A549 (cell line): Measurements from ENCODE around the gene PMVK. TPM values are rescaled to one million over a fixed set of nuclear protein-coding genes. Genes with fewer than 3 reads are reported as not detected.
A peak's percentile ranks its signal among the peaks of the same experiment; 100 is the strongest.

Experiments
- ATAC-seq, 2 experiments: fragments of 200-7000 bp in 1 of 2; fragments of >200 bp in 1 of 2; cut with Nextera tagmentation in 1 of 2; cut with Tn5 transposase in 1 of 2; 3 replicates each; pipeline versions ENCODE4 v1.8.0 to v1.9.1; 2018 to 2020; ENCODE audit warnings: mild to moderate bottlenecking in 1 of 2, moderate library complexity in 1 of 2
- CTCF ChIA-PET: fragments of 300-600 bp; sonication (Branson Sonifier 250); formaldehyde crosslinking; extraction: SDS; loops from one replicate; lab custom pipeline; 2021; ENCODE audit warnings: antibody characterized with exemption, inconsistent platforms; lab: Yijun Ruan, JAX
- POLR2A ChIA-PET: fragments of 350-600 bp; formaldehyde crosslinking; extraction: SDS; loops from one replicate; lab custom pipeline; 2021; ENCODE audit warnings: antibody characterized with exemption, inconsistent platforms; lab: Yijun Ruan, JAX
- DNase-seq, 2 experiments: peaks; one replicate each; pipeline versions ENCODE4 v3.0.0 to v3.0.0-alpha.2; 2011 to 2016; ENCODE audit warnings: low read depth in 1 of 2, low spot score in 1 of 2
- FAIRE-seq: peaks from 2 replicates; lab custom pipeline; 2011; peaks lifted over from hg19 to GRCh38; lab: Jason Lieb, UNC
- H3K27ac ChIP-seq, 2 experiments: fragments of >200 bp; sonication (Bioruptor Twin); formaldehyde crosslinking; 3 replicates each; pipeline ENCODE4 v1.5.1; 2016 to 2017
- H3K4me1 ChIP-seq: fragments of >200 bp; sonication (Bioruptor Twin); formaldehyde crosslinking; 3 replicates; pipeline ENCODE4 v1.6.1; 2016
- H3K4me2 ChIP-seq: fragments of >200 bp; sonication (Bioruptor Twin); formaldehyde crosslinking; 3 replicates; pipeline ENCODE4 v1.6.1; 2016
- H3K4me3 ChIP-seq: fragments of >200 bp; sonication (Bioruptor Twin); formaldehyde crosslinking; 3 replicates; pipeline ENCODE4 v1.5.1; 2016
- H3K9me3 ChIP-seq: fragments of >200 bp; sonication (Bioruptor Twin); formaldehyde crosslinking; 3 replicates; pipeline ENCODE4 v1.6.1; 2016
- BHLHE40 ChIP-seq: IDR thresholded peaks from 2 replicates; pipeline ENCODE4 v1.6.1; 2012; ENCODE audit warnings: low read depth, low read length, inconsistent platforms
- CBX2 ChIP-seq: fragments of 200-600 bp; sonication (generic); IDR thresholded peaks from 2 replicates; pipeline ENCODE4 v1.6.1; 2016; ENCODE audit warnings: low read depth, mild to moderate bottlenecking, borderline replicate concordance
- CBX8 ChIP-seq: fragments of 200-600 bp; sonication (generic); IDR thresholded peaks from 2 replicates; pipeline ENCODE4 v1.6.1; 2016
- CHD2 ChIP-seq: fragments of 150-350 bp; IDR thresholded peaks from 2 replicates; pipeline ENCODE4 v1.6.1; 2014; ENCODE audit warnings: low read length; ENCODE audit not compliant: partially characterized antibody
- CHD4 ChIP-seq: fragments of 200-600 bp; sonication (generic); IDR thresholded peaks from 2 replicates; pipeline ENCODE4 v1.6.1; 2016; ENCODE audit warnings: antibody characterized with exemption, mild to moderate bottlenecking, borderline replicate concordance
- CTCF ChIP-seq: fragments of >200 bp; sonication (Bioruptor Twin); formaldehyde crosslinking; IDR thresholded peaks from 3 replicates; pipeline ENCODE4 v1.5.1; 2016
- E2F6 ChIP-seq: IDR thresholded peaks from 2 replicates; pipeline ENCODE4 v1.6.1; 2012; ENCODE audit warnings: low read depth, borderline replicate concordance
- EHF ChIP-seq: fragments of 250-450 bp; sonication (Bioruptor Pico); IDR thresholded peaks from 2 replicates; pipeline ENCODE4 v1.5.0; 2020; ENCODE audit warnings: mild to moderate bottlenecking
- EHMT2 ChIP-seq: fragments of 200-600 bp; sonication (generic); IDR thresholded peaks from 2 replicates; pipeline ENCODE4 v1.6.1; 2016; ENCODE audit warnings: antibody characterized with exemption, low read depth, mild to moderate bottlenecking, moderate library complexity
- FOSL2 ChIP-seq, 2 experiments: fragments of 450-650 bp in 1 of 2; fragments of >200 bp in 1 of 2; sonication (Bioruptor Twin) in 1 of 2; formaldehyde crosslinking; IDR thresholded peaks; 2 replicates each; pipeline versions ENCODE4 v1.5.0 to v1.6.1; 2016 to 2020; ENCODE audit warnings: mild to moderate bottlenecking in 1 of 2, moderate library complexity in 1 of 2
- GATA3 ChIP-seq: IDR thresholded peaks from 2 replicates; pipeline ENCODE4 v1.6.1; 2012; ENCODE audit warnings: borderline replicate concordance
- HEYL ChIP-seq: fragments of 250-450 bp; sonication (Bioruptor Pico); IDR thresholded peaks from 2 replicates; pipeline ENCODE4 v1.8.0; 2021; ENCODE audit warnings: mild to moderate bottlenecking, moderate library complexity
- HOXA7 ChIP-seq: fragments of 250-450 bp; sonication (Bioruptor Pico); IDR thresholded peaks from 2 replicates; pipeline ENCODE4 v1.5.0; 2020; ENCODE audit warnings: mild to moderate bottlenecking, moderate library complexity
- HOXB5 ChIP-seq: fragments of 250-450 bp; sonication (Bioruptor Pico); IDR thresholded peaks from 2 replicates; pipeline ENCODE4 v1.5.0; 2020; ENCODE audit warnings: mild to moderate bottlenecking, moderate library complexity
- JUN ChIP-seq, 2 experiments: fragments of >200 bp; sonication (Bioruptor Twin); formaldehyde crosslinking; IDR thresholded peaks; 2 replicates in 1 of 2; 3 replicates in 1 of 2; pipeline ENCODE4 v1.6.1; 2016 to 2017
- KDM1A ChIP-seq: fragments of 200-600 bp; sonication (generic); IDR thresholded peaks from 2 replicates; pipeline ENCODE4 v1.6.1; 2016; ENCODE audit warnings: low read depth, mild to moderate bottlenecking
- KDM5A ChIP-seq: fragments of 200-600 bp; sonication (generic); IDR thresholded peaks from 2 replicates; pipeline ENCODE4 v1.6.1; 2016; ENCODE audit warnings: antibody characterized with exemption, mild to moderate bottlenecking
- MAFK ChIP-seq: fragments of 450-650 bp; IDR thresholded peaks from 2 replicates; pipeline ENCODE4 v1.6.1; 2014; ENCODE audit not compliant: partially characterized antibody
- MAZ ChIP-seq: fragments of 150-350 bp; IDR thresholded peaks from 2 replicates; pipeline ENCODE4 v1.6.1; 2014; ENCODE audit warnings: antibody characterized with exemption, low read depth, low read length, borderline replicate concordance
- NPAS2 ChIP-seq: fragments of 250-450 bp; sonication (Bioruptor Pico); IDR thresholded peaks from 2 replicates; pipeline ENCODE4 v1.8.0; 2022; ENCODE audit warnings: mild to moderate bottlenecking, moderate library complexity, borderline replicate concordance
- NR3C1 ChIP-seq: fragments of >200 bp; sonication (Bioruptor Twin); formaldehyde crosslinking; IDR thresholded peaks from 3 replicates; pipeline ENCODE4 v1.6.1; 2017
- PHF8 ChIP-seq: fragments of 200-600 bp; sonication (generic); IDR thresholded peaks from 2 replicates; pipeline ENCODE4 v1.6.1; 2016; ENCODE audit warnings: low read depth, mild to moderate bottlenecking, antibody characterized with exemption, moderate library complexity, borderline replicate concordance
- POLR2A ChIP-seq: IDR thresholded peaks from 2 replicates; pipeline ENCODE4 v1.6.1; 2012; ENCODE audit warnings: mild to moderate bottlenecking, low read length
- POLR2AphosphoS2 ChIP-seq: conservative IDR thresholded peaks from 2 replicates; pipeline ENCODE4 v1.6.1; 2012; ENCODE audit warnings: low read length, improper control_type of control experiment, inconsistent platforms
- RAD21 ChIP-seq, 2 experiments: fragments of >200 bp in 1 of 2; sonication (Bioruptor Twin) in 1 of 2; formaldehyde crosslinking in 1 of 2; IDR thresholded peaks in 1 of 2; conservative IDR thresholded peaks in 1 of 2; 2 replicates in 1 of 2; 3 replicates in 1 of 2; pipeline ENCODE4 v1.6.1; 2012 to 2018; ENCODE audit warnings: inconsistent platforms in 1 of 2
- RARB ChIP-seq: fragments of 250-450 bp; sonication (Bioruptor Pico); IDR thresholded peaks from 2 replicates; pipeline ENCODE4 v1.8.0; 2021; ENCODE audit warnings: mild to moderate bottlenecking, moderate library complexity
- RFX5 ChIP-seq: fragments of 450-650 bp; IDR thresholded peaks from 2 replicates; pipeline ENCODE4 v1.7.1; 2014; ENCODE audit warnings: antibody characterized with exemption, mild to moderate bottlenecking, moderate library complexity
- TFCP2L1 ChIP-seq: fragments of 250-450 bp; sonication (Bioruptor Pico); IDR thresholded peaks from 2 replicates; pipeline ENCODE4 v1.5.0; 2021; ENCODE audit warnings: mild to moderate bottlenecking
- TP53 ChIP-seq: fragments of 250-450 bp; sonication (Bioruptor Pico); IDR thresholded peaks from 2 replicates; pipeline ENCODE4 v1.5.0; 2021; ENCODE audit warnings: mild to moderate bottlenecking, moderate library complexity
- USF2 ChIP-seq: fragments of 450-650 bp; IDR thresholded peaks from 2 replicates; pipeline ENCODE4 v1.6.1; 2014; ENCODE audit warnings: antibody characterized with exemption
- ZFP36 ChIP-seq: fragments of 450-650 bp; IDR thresholded peaks from 2 replicates; pipeline ENCODE4 v1.6.1; 2014; ENCODE audit warnings: borderline replicate concordance; ENCODE audit not compliant: partially characterized antibody
- ZSCAN20 ChIP-seq: fragments of 250-450 bp; sonication (Bioruptor Pico); IDR thresholded peaks from 2 replicates; pipeline ENCODE4 v1.8.0; 2022; ENCODE audit warnings: mild to moderate bottlenecking, moderate library complexity
- WGBS: methylation state at CpG from one replicate; pipeline ENCODE4 v1.1.6; 2017; ENCODE audit errors: missing lambda C conversion rate; 5-methylcytosine and 5-hydroxymethylcytosine counted together
- polyA plus RNA-seq, 4 experiments: library from polyadenylated mRNA; depleted of rRNA in 3 of 4; stranded (reverse); fragments of >200 nt; fragmentation: RNase III in 1 of 4; extraction: RNeasy Plus Mini Kit Qiagen cat#74134 plus additional on column Dnase treatment in 1 of 4; gene quantifications; 2 replicates in 3 of 4; 3 replicates in 1 of 4; pipeline ENCODE4 v1.2.3, GENCODE V29; 2011 to 2017
- TF ChIP-seq, protein P1 (sequence below): IDR thresholded peaks from 2 replicates; pipeline ENCODE4 v1.6.1; 2012
- TF ChIP-seq, protein P2 (sequence below): fragments of >200 bp; sonication (Bioruptor Twin); formaldehyde crosslinking; IDR thresholded peaks from 3 replicates; pipeline ENCODE4 v1.6.1; 2016
- TF ChIP-seq, protein P3 (sequence below): IDR thresholded peaks from 2 replicates; pipeline ENCODE4 v1.6.1; 2012

The PMVK gene
- polyA plus RNA-seq, 2 of the 4 experiments (the other 2 are of a cell fraction), result 35.7 to 52.0 TPM

DNA sequence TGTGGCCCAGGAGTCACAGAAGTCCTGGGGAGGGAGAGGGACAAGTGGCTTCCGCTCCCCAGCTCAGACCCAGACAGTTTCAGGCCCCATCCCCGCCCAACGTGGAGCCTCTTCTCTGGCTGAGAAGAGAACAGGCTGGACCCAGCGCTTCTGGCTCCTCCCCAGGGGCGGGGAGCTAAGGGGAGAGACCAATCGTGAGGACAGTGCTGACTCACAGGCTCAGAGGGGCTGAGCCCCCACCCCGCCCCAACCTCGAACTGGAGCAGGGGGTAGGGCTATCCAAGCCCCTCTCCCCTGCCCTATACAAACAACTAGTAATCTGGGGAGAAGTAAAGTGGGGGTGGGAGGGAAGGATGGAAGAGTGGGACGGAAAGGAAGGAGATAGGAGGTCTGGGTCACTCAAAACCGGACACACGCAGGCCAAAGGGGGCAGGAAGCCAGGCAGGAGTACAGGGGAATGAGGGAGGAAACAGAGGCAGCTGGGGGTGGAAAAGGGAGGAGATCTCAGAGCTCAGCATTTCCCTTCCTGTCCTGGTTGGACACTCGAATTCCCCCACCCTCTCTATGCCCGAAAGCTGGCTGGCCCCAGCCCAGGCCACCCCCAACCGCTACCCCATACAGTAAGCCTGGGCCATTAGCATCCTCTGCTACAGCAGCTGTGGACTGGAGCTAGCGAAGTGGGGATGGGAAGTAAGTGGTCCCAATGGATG is 34.3 kb upstream of the PMVK start, which contains the start of gene SHC1:
SHC1 (minus strand) TSS at position 117 of the 710 bp plus-strand sequence. CDS start 221 bp downstream, outside the sequence.
- peaks cover 41% of the 10 kb centered on the region for H3K4me1 ChIP-seq
- WGBS, result 6% methylated on average over 8 of the region's 15 CpGs

GRCh38 chr1:154969860-154970452 is 33.4 kb upstream of the PMVK start:
- peaks cover 41% of the 10 kb centered on the region for H3K4me1 ChIP-seq
- CTCF ChIA-PET, result interaction anchor here (0.6 to 1.3 kb wide), 4 partner anchors 93 to 981 kb away, joined by 3 to 4 read pairs (median 3); no protein-coding TSS in a partner anchor

More for the DNA sequence above, 34.3 kb upstream of the PMVK start, which contains the start of gene SHC1:
- peak within 1 kb of the TSS; percentile 99 for H3K4me2 ChIP-seq
- H3K4me3 ChIP-seq, result peak within 1 kb of the TSS; percentile 65
- peak; percentile 54 to 74 for ATAC-seq
- peak; percentile 93 to 94 for DNase-seq
- H3K9me3 ChIP-seq, result no peaks in the 10 kb centered on the region
- ChIA-PET POLR2A (interaction anchor here (0.6 to 6.3 kb wide), 15 partner anchors 9 to 370 kb away, joined by 3 to 91 read pairs (median 6); partner anchors contain the start of genes ADAM15, FLAD1, LENEP and PBXIP1), CTCF (interaction anchor here (0.6 to 2.2 kb wide), 5 partner anchors 94 to 981 kb away, joined by 3 to 7 read pairs (median 3); no protein-coding TSS in a partner anchor)
- no peak for FAIRE-seq
- no peak for TF ChIP-seq ZSCAN20 (CRISPR knock-in tag)
- no peak for TF ChIP-seq RFX5
- 0 out of 2 replicates have a peak, but pooled peaks have one; percentile 42 for TF ChIP-seq TFCP2L1 (CRISPR knock-in tag)
- peak; percentile 94 for TF ChIP-seq POLR2A
- 0 out of 2 replicates have a peak, but pooled peaks have one; percentile 14 for TF ChIP-seq HOXB5
- TF ChIP-seq GATA3, result 0 out of 2 replicates have a peak, but pooled peaks have one; percentile 11
- TF ChIP-seq BHLHE40, result no peak
- no peak for TF ChIP-seq CHD4
- TF ChIP-seq POLR2AphosphoS2, result no peak
- TF ChIP-seq EHMT2, result no peak
- 0 out of 2 replicates have a peak, but pooled peaks have one; percentile 23 for TF ChIP-seq FOSL2 (IDR thresholded peaks at IDR 0.05)
- TF ChIP-seq FOSL2 (CRISPR knock-in tag; IDR thresholded peaks at IDR 0.05), result peak; percentile 81
- no peak for TF ChIP-seq E2F6
- TF ChIP-seq, protein P1, sequence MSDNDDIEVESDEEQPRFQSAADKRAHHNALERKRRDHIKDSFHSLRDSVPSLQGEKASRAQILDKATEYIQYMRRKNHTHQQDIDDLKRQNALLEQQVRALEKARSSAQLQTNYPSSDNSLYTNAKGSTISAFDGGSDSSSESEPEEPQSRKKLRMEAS, result peak; percentile 26
- peak; percentile 63 for TF ChIP-seq MAFK
- no peak for TF ChIP-seq RAD21 (conservative IDR thresholded peaks at IDR 0.05 in 1 of 2, IDR thresholded peaks at IDR 0.05 in 1 of 2)
- TF ChIP-seq HOXA7 (CRISPR knock-in tag), result 0 out of 2 replicates have a peak, but pooled peaks have one; percentile 70
- TF ChIP-seq, protein P2, sequence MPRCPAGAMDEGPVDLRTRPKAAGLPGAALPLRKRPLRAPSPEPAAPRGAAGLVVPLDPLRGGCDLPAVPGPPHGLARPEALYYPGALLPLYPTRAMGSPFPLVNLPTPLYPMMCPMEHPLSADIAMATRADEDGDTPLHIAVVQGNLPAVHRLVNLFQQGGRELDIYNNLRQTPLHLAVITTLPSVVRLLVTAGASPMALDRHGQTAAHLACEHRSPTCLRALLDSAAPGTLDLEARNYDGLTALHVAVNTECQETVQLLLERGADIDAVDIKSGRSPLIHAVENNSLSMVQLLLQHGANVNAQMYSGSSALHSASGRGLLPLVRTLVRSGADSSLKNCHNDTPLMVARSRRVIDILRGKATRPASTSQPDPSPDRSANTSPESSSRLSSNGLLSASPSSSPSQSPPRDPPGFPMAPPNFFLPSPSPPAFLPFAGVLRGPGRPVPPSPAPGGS, result peak; percentile 79; the same call in 2 of the 3 replicates
- 0 out of 2 replicates have a peak, but pooled peaks have one; percentile 32 for TF ChIP-seq EHF (CRISPR knock-in tag)
- 0 out of 2 replicates have a peak, but pooled peaks have one; percentile 27 for TF ChIP-seq RARB
- TF ChIP-seq NPAS2 (CRISPR knock-in tag), result no peak
- peak; percentile 28; the same call in 1 of the 2 replicates for TF ChIP-seq HEYL (CRISPR knock-in tag)
- TF ChIP-seq NR3C1, result no peak
- TF ChIP-seq MAZ, result peak; percentile 83; the same call in 1 of the 2 replicates
- no peak for TF ChIP-seq CBX2
- TF ChIP-seq JUN (IDR thresholded peaks at IDR 0.05), result peak; percentile 83 to 89
- TF ChIP-seq CHD2, result no peak
- no peak for TF ChIP-seq USF2
- no peak for TF ChIP-seq KDM5A
- TF ChIP-seq TP53 (CRISPR knock-in tag), result peak; percentile 71; the same call in 1 of the 2 replicates
- no peak for TF ChIP-seq KDM1A
- H3K27ac ChIP-seq, result peak within 1 kb of the TSS; percentile 98 to 100

More at GRCh38 chr1:154969860-154970452, 33.4 kb upstream of the PMVK start:
- POLR2A ChIA-PET, result interaction anchor here (0.9 to 6.3 kb wide), 11 partner anchors 8 to 115 kb away, joined by 3 to 91 read pairs (median 7); partner anchors contain the start of genes FLAD1, LENEP, PBXIP1 and PMVK
- 0 out of 2 replicates have a peak, but pooled peaks have one; percentile 29 for TF ChIP-seq PHF8
- no peak for TF ChIP-seq CTCF
- no peak for TF ChIP-seq CHD2
- TF ChIP-seq CHD4, result no peak
- TF ChIP-seq RARB, result no peak
- no peak for TF ChIP-seq CBX8
- TF ChIP-seq, protein P3, sequence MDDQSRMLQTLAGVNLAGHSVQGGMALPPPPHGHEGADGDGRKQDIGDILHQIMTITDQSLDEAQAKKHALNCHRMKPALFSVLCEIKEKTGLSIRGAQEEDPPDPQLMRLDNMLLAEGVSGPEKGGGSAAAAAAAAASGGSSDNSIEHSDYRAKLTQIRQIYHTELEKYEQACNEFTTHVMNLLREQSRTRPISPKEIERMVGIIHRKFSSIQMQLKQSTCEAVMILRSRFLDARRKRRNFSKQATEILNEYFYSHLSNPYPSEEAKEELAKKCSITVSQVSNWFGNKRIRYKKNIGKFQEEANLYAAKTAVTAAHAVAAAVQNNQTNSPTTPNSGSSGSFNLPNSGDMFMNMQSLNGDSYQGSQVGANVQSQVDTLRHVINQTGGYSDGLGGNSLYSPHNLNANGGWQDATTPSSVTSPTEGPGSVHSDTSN, result no peak
- no peak for TF ChIP-seq KDM5A
- no peak for TF ChIP-seq ZFP36
- TF ChIP-seq KDM1A, result no peak
- TF ChIP-seq RAD21 (conservative IDR thresholded peaks at IDR 0.05 in 1 of 2, IDR thresholded peaks at IDR 0.05 in 1 of 2), result no peak
- TF ChIP-seq POLR2A, result 0 out of 2 replicates have a peak, but pooled peaks have one; percentile 14
- TF ChIP-seq, all 56 proteins: peak for 2
- FAIRE-seq, result no peak
- Histone ChIP-seq H3K4me2 (peak overlapping the region; percentile 99), H3K9me3 (no peaks in the 10 kb centered on the region), H3K4me3 (peak overlapping the region; percentile 65), H3K27ac (peak overlapping the region; percentile 98 to 100)
- no peak for DNase-seq
- no peak for ATAC-seq
- WGBS, result 4% methylated on average over 18 of the region's 22 CpGs
